GM18867 (cell line): ENCODE measurements around the gene TMUB1.
A peak's percentile ranks its signal among the peaks of the same experiment; 100 is the strongest.

Experiments used
- ATAC-seq: cut with Tn5 transposase; IDR thresholded peaks from one replicate; pipeline ENCODE4 v1.9.1; 2021; ENCODE audit warnings: mild to moderate bottlenecking, moderate library complexity; ENCODE audit not compliant: unreplicated experiment

Gene TMUB1

DNA sequence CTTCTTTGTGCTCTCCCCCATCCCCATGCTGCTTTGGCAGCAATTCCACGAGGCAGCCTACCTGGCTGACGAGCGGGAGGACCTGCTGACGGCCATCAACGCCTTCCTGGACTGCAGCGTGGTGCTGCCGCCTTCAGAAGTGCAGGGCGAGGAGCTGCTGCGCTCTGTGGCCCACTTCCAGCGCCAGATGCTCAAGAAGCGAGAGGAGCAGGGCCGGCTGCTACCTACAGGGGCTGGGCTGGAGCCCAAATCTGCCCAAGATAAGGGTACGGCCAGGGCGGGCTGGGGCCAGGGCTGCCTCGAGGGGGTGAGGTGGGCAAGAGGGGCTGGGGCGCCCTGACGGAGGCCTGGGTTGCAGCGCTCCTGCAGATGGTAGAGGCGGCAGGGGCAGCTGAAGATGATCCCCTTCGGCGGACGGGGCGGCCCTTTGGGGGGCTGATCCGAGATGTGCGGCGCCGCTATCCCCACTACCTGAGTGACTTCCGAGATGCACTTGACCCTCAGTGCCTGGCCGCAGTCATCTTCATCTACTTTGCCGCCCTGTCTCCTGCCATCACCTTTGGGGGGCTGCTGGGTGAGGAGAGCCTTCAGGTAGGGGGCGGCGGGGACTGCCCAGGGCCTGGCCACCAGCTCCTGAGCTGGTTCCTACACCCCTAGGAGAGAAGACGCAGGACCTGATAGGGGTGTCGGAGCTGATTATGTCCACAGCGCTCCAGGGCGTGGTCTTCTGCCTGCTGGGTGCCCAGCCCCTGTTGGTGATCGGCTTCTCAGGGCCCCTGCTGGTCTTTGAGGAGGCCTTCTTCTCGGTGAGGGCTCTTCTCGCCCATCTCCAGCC, 12.0 kb downstream of the TMUB1 start:
- no peak for ATAC-seq

DNA sequence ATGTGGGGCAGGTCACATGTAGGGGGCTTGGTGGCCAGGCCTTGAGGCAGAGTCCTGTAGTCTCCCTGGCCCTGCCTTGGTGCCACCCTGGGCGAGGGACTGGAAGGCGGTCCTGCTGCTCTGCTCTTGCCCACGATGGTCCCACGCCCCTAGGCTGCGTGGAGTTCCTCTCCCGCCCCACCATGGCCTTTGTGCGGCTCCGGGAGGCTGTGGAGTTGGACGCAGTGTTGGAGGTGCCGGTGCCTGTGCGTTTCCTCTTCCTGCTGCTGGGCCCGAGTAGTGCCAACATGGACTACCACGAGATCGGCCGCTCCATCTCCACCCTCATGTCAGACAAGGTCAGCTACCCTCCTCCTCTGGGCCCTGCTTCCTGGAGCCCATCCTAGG, 12.7 kb downstream of the TMUB1 start:
- no peak for ATAC-seq

DNA sequence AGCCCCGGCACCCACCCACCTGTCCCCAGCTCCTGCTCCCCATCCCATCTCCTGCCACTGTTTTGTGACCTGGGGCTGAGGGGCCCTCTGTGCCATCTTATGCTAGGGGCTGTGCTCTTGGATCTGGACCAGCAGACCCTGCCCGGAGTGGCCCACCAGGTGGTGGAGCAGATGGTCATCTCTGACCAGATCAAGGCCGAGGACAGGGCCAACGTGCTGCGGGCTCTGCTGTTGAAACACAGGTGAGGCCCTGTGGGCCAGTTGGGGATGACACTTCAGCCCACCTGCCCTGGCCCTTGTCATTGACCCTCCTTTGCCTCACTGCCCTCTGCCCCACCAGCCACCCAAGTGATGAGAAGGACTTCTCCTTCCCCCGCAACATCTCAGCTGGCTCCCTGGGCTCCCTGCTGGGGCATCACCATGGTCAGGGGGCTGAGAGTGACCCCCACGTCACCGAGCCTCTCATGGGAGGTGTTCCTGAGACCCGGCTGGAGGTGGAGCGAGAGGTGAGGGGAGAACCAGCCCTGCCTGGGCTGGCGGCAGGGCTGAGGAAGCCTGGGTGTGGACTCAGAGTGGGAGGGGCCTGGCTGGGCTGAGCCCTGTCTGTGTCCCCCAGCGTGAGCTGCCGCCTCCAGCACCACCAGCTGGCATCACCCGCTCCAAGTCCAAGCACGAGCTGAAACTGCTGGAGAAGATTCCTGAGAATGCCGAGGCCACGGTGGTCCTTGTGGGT, 13.3 kb downstream of the TMUB1 start:
- ATAC-seq = no peak

DNA sequence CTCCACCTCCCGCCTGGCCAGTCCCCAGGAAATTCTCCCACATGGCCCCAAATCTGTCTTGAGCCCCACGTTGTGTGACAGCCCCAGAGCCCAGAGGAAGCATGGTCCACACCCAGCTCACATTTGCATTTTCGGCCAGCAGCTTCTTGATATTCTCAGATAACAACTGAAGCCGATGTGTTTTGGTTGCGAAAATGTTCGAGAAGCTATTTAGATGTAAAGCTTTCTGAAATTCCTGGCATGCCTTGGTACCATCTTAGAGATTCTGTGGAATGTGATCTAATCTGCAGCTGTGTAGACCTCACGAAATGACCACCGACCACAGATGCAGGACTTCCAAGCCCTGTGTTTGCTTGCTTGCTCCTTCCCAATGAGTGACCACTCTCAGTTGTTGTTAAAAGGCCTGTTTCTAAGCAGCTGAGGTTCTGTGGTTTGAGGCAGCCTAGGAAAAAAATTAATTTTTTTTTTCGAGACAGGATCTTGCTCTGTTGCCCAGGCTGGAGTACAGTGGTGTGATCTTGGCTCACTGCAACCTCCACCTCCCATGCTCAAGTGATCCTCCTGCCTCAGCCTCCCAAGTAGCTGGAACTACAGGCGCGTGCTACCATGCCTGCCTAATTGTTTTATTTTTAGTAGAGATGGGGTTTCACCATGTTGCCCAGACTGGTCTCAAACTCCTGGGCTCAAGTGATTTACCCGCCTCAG, 15.1 kb downstream of the TMUB1 start:
- no peak for ATAC-seq

DNA sequence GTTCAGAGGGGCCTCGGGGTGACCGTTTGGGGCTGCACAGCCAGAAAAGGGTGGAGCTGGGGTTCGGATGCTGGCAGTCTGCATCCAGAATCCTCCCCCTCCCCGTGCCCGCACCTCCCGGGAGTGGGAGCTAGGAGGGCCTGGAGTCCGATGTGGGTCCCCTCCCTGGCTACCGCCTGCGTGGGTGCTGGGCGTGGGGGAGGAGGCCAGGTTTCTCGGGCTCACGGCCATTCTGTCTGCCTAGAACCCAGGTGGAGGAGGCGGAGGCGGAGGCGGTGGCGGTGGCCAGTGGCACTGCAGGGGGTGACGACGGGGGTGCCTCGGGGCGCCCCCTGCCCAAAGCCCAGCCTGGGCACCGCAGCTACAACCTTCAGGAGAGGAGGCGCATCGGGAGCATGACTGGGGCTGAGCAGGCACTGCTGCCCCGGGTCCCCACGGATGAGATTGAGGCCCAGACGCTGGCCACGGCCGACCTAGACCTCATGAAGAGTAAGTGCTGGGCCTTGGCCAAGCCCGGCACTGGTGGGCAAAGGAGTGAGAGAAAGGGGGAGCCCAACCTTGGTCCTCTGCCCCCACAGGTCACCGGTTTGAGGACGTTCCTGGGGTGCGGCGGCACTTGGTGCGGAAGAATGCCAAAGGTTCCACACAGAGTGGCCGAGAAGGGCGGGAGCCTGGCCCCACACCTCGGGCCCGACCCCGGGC, 16.9 kb downstream of the TMUB1 start:
- no peak for ATAC-seq

DNA sequence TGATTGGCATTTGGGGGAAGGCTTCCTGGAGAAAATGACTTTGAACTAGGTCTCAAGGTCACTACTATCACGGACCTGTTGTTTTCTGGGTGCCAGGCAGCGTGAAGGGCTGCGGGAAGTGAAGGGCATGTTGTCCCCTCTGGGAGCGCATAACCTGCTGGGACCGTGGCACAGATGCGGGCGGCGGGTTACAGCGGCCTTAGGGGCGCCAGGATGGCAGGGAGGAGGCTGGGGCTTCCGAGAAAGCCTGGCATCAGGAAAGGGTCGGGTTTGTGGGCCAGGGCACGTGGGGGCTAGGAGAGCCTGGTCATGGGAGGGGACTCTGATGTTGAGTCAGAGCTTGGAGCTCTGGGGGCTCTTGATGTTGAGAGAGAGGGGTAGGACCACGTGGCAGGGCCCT, 17.8 kb downstream of the TMUB1 start:
- no peak for ATAC-seq

DNA sequence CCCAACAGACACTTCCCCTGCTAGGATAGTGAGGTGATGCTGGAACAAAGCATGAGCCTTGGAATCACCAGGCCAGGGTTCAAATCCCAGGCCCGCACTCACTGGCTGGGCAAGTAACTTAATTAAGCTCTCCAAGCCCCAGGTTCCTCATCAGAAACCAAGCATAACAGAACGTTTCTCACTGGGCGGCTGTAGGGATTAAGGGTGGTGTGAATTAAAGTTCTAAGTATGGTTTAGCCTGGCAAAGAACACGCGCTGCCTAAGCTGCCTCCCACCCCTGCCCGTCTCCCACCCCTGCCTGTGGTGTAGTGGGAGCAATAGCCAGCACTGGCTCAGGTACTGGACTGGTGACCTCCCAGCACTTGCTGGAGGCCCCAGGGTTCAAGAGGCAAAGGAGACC, 18.3 kb downstream of the TMUB1 start:
- ATAC-seq = no peak

DNA sequence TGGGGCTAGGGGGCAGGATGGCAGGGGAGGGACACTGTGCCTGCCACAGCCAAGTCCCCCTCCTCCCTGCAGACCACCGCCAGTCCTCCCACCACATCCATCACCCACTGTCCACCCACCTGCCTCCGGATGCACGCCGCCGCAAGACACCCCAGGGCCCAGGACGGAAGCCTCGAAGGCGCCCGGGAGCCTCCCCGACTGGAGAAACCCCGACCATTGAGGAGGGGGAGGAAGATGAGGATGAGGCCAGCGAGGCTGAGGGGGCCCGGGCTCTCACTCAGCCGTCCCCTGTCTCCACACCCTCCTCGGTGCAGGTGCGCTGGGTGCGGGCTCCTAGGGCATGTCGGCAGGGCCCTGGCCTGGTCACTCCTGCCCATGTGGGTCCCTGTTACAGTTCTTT, 18.8 kb downstream of the TMUB1 start:
- no peak for ATAC-seq

DNA sequence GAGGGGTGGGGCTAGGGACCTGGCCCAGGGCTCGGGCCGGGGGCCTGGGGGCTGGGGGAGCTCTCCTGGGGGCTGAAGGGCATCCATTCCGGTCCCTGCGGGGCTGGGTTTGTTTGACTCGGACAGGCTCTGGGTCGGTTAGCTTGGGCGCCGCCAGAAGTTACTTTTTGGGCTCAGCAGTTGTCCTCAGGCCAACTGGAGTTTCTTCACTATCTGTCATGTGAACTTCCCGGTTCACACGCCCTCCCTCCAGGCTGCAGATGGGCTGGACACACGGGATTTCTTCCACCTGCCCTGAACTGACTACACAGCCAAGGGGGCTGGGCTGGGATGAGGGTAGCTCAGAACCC, 20.1 kb downstream of the TMUB1 start:
- ATAC-seq = no peak

DNA sequence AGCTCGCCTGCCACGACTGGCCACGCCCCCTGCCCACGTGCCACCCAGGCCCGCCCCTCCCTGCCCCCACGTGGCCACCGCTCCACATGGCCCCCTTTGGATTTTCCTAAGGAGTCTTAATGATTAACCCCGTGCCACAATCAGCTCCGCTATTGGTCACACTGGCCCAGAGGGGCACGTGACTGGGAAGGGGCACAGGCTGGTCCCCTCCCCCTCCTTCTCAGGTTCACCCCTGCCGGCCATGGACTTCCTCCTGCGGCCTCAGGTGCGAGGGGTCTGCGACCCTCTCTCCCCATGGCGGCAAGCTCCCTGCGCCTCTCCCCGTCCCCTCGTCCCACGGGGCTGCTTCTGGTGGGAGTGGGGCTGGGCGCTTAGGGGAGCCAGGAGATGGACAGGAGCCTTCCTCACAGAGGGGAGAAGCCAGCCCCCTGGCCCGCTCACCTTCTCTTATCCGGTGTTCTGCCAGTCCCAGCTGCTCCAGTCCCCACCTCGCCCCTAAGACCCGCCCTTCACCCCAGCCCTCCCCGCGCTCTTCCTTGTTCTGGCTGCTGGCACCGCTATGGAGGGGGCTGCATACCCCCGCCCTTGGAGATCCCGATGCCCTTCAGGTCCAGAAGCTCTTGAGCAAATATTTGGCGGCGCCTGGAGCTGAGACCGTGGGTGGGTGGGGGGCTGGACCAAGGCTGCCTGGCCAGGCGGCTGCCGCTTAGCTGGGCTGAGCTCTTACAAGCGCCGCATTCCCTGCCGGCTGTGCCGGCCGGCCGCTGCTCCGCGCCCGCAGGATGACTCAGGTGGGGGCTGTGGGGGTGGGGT, 20.7 kb downstream of the TMUB1 start:
- ATAC-seq = no peak

DNA sequence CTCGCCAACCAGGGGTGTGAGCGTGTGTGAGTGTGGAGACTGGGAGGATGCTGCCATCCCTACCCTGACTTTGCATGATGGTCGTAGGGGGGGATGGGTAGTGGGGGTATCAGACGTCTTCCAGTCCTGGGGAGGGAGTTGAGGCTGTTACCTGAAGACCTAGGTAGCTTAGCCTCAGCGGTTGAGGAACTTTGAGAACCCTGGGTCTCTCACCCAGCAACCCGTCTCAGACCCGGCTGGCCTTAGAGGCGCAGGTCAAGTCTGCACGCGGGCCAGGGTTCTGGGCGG, 21.2 kb downstream of the TMUB1 start:
- ATAC-seq = no peak

DNA sequence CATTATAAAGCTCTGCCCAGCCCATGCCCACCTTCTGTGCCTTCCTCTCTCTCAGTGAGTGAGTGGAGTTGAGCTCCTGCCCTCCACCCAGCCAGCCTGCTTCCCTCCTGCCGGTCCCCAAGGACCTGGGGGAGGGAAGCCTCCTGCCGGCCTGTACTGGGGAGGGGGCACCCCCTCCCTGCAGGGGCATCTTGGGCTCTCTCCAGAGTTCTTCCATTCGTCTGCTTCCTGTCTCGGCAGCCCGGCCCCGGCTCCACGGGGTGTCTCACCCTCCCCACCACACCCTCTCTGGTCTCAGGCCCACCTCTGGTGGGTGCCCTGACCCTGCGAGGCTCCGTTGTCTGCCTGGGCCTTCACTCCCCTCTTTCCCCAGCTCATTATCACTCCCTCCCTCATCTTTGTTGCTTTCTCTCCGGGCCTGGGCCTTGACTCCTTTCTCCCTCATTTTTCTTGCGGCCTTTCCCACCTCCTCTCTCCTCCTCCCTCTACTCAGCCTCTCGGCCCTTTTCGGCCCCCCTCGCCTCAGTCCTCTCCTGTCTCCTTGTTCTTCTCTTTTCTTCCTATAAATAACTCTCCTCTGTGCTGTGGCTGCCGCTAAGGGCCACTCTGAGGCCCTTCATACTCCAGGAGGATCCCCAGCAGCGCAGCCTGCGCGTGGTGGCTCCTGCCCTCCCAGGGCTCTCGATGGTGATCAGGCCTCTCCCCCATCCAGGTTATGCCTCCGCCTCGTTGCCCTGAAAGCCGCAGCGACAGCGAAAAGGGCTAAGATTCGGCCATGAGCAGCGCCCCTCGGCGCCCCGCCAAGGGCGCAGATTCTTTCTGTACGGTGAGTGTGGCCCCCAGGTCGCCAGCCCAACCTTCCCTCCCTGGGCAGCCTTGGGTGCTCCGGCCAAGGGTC, 21.8 kb downstream of the TMUB1 start:
- no peak for ATAC-seq

DNA sequence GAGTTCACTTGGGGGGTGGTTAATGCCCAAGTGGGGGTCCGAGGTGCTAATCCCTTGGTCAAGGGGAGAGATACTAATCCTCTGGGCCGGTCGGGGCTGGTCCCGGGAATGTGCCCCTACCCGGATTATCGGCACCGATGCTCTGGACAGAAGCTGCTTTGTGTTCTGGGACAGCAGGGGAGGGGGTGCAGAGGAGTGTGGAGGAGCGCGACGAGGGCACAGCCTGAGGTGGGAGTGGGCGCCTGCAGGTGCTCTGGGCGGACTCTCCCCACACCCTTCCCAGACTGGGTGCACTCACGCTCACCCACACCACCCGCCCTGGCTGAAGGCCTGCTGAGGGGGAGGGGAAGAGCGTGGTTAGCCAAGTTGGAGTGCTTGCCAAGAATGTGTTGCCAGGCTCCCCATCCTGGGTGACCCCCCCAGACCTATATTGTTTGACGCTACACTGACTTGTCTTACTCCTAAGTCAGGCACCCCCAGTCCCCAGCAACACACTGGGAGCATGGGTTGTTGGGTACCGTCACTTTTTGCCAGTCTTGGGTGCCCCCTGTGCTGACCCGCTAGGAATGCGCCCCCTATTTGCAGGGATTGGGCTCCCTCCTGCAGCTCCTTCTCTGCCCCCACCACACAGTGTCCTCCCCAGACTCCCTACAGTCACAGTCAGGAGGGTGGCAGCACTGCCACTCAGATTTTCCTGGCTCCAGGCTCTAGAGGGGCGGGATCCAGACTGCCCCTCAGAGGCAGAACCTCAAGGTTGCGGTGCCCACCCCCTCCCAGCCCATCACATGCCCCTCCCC, 22.7 kb downstream of the TMUB1 start:
- no peak for ATAC-seq

DNA sequence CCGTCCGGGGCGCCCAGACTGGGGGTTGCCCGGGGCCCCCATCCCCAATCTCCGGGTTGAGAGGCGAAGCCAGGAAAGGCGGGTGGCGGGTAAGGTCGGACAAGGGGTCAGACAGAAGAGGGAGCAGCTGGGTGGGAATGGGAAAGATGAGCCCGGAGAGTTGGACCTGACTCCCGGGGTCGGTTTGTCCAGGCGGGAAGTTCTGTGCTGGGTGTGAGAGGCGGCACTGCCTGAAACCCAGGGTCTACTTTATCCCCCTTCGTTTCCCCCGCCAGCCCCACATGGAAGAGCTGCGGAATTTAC, 23.2 kb downstream of the TMUB1 start:
- no peak for ATAC-seq

DNA sequence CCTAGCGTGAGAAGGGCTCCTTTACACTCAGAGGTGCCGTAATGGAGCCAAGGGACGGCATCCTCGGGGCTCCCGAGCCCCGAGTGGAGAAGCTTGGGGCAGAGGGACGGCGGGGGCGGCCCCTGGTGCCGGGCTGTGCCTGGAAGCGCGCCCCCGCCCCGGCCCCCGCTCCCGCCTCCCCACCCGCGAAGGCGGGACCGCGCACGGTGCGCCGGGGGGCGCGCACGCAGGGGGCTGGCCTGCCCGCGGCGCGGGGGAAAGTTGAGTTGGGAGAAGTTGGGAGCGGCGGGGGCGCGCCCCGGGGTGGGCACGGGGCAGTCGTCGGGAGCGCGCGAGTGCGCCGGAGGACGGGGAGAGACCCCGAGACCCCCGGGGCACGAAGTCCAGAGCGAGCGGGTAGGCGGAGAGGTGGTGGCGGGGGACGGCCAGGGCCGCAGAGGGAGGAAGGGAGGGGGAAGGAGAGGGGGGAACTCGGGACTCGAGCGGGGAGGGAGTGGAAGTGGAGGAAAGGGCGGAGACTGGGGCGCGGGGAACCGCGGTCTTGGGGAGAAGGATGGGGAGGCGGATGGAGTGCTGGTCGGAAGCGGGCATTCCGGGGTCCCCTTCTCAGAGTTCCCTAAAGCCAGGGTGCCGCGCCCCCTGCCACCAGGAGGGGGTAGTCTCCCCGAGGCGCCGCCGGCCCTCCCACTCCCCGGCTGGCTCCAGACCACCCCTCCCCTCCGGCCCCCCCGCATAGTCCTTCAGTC, 23.8 kb downstream of the TMUB1 start, which contains the start of gene SLC4A2:
TSS of gene SLC4A2 (plus strand) at position 223 of the 746 bp plus-strand sequence. CDS start 2,399 bp downstream, outside the sequence.
- ATAC-seq = peak; percentile 35

DNA sequence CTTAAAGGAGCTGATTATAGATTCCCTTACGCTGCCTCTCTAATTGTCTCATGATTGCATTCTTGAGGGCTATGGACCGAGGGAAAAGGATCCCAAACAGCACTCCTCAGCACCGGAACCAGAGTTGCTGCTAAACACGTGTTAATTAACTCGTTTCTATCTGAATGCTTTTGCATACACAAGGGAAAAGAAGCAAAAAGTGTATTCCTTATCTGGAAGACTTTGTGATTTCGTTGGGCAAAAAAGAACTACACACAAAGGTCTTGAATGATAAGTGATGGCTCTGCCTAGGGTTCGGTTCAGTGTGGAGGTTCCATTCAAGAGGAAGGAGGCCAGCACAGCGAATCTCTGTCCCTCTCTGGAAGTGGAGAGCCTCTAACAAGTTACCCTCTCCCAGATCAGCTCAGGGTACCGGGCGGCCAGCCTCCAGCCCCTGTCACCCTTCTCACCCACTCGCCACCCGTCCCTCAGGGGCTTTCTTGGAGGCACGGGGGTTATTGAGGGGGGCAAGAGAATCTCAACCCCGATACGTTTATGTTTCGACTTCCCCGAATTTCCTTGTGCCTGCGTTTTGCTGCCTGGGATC, 24.4 kb downstream of the TMUB1 start:
- no peak for ATAC-seq

DNA sequence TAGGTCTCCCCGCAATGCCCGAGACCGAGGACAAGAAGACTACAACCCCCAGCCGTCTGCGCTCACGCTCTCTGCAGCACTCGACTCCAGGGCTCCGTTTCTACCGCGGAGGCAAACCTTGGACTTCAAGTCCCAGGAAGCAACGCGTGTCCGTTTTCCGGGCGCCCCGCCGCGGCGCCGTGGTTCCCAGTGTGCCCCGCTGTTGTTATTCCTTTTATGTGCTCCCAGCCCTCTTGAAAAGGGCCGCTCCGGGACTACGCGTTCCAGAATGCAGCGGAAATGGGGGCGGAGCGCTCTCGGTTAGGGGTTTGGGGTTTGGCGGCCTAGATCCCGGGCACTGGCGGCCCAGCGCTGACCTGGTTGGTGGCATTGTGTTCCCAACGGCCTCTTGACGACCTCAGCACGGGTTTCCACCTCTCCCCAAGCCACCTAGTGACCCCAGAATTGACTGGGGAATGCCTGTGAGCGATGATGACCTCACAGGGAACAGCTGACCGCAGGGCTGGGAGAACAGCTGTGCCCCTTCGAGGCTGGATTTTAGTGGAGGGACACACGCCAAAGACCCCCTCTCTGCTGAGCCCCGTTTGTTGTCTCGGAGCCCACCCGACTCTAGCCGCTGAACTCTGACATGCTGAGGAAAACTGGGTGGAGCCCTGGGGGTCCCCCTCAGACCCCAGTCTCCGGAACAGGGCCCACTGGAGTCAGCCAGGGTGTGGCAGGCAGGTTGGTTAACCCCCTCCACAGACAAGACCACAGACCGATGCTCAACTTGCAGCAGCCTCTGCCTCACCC, 25.1 kb downstream of the TMUB1 start:
- peak; percentile 86 for ATAC-seq
